DND-41 (cell line): ENCODE results near the gene LRP3.

Experiments
- CTCF ChIP-seq: IDR thresholded peaks from 2 replicates; pipeline ENCODE4 v1.5.1; 2012; ENCODE audit warnings: borderline replicate concordance, low read length, moderate library complexity, mild to moderate bottlenecking; ENCODE audit not compliant: poor library complexity, severe bottlenecking; ENCODE audit errors: extremely low read depth
- EZH2 ChIP-seq: IDR thresholded peaks from 3 replicates; pipeline ENCODE4 v1.6.1; 2012; ENCODE audit warnings: borderline replicate concordance, low read depth, mild to moderate bottlenecking, moderate library complexity, low read length, inconsistent platforms; ENCODE audit not compliant: severe bottlenecking

DNA sequence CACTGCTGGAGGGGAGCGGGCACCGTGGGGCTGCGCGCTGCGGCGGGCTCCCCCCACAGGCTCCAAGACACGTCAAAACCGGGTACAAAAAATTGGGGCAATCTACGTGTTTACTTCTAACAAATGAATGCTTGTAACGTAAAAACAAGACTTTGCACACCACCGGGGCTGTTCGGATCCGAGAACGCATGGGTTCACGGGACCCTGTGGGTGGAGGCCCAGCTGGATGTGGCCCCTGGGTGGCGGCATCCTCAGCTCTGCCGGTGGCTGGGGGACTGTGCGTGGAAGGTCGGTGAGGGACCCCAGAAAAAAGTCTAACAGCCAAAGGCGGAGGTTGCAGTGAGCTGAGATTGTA lies 41.8 kb downstream of the LRP3 start:
- TF ChIP-seq CTCF (no peak), EZH2 (no peak)
